ENCODE results near the gene CTBS.
"Not testable (repeated sequence)": the region's sequence is repeated elsewhere in the genome, so short reads cannot be mapped to it uniquely, and the experiment has no call there.

Gene CTBS

GRCh38 chr1:84584126-84584525, 9.9 kb upstream of the CTBS start:
- no peak for DNase-seq

DNA sequence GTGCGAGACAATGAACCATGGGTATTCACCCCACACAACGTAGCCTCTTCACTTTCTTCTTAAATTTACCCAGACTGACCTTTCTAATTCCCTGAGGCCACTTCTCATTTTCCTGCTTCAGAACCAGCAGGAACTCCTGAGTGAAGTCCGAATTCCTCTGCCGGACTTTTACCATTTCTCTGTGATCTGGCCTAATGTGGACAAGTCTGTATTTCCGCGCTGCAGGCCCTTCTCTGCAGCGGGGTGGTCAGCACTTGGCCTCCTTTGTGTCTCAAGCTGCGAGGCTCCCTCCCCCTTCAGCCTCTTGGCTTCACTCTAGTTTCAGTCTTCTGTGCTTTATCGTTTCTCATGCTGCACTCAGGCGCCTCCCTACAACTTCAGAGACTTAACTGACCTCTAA, 9.4 kb upstream of the CTBS start:
- DNase-seq, result no peak

- no peak for DNase-seq
Observed at GRCh38 chr1:84582802-84583587, 8.8 kb upstream of the CTBS start.

- DNase-seq, result no peak
Observed at GRCh38 chr1:84581648-84582047, 7.4 kb upstream of the CTBS start.

- DNase-seq, result no peak
Observed at GRCh38 chr1:84574936-84575335, 696 bp upstream of the CTBS start.

GRCh38 chr1:84573481-84573966, 716 bp downstream of the CTBS start:
- no peak for DNase-seq

- DNase-seq, result no peak
Observed at GRCh38 chr1:84571150-84571535, 3.1 kb downstream of the CTBS start.

DNA sequence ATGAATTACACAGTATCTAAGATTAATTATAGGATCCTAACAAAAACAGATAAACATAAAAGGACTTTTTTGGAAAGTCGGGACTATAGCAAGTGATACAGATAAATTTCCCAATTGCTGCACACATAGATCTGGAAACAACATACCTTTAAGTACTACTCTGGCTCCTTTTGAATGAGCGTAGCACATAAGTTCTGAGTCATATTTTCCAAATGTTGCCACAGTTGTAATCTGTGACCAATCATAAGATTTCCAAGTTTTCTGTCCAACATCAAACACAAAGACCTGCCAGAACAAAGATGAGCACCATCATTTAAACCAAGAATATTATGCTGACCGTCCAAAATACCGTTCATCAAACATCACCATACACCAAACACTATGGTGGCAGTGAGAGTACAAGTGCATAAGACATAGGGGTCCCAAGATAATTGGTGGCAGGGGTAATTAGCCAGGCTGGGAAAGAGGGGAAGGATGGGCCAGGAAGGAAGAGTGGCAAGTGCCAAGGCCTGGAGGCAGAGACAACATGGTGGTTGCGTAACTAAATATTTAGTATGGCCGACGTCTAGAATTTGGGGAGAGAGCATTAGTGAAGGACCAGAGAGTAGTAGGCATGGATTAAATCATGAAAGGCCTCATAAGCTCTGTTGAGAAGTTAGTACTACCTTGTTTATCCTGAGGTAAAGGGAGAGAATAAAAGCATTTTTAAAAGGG, 3.6 kb downstream of the CTBS start:
- no peak for DNase-seq

GRCh38 chr1:84569216-84569615, 5.0 kb downstream of the CTBS start:
- DNase-seq, result no peak

DNA sequence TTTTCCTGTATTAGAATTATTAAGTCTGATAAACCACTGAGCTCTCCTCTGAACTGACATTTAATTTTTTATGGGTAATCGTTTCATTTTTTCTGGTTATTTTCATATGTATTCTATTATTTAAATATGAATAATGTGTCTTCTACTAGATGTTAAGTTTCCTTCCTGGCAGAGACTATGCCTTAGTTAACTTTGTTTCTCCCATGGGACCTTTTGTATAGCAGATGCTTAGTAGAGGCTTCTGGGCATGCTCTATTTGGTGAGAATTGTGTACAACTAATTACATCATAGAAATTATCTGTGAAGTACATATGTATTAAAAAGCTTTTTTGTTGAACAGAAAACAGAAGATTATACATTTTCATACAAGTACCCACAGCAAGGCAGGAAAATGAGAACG, 23.4 kb downstream of the CTBS start:
- DNase-seq, result no peak

DNA sequence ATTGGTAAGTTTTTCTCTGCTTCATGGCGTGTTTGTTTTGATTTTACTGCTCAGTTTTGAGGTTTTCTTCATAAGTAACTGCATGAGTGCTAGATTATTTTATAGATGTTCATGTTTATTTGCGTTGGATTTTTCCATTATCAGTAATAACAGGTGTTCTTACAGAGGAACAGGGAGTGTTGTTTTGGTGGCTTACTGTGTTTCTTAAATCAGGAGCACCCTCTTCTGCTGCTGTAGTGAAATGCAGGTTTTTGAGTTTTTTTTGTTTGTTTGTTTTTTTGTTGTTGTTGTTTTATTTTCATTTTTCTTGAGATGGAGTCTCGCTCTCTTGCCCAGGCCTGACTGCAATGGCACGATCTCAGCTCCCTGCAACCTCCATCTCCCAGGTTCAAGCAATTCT, 32.6 kb downstream of the CTBS start:
- no peak for DNase-seq

- DNase-seq, result no peak
Observed at GRCh38 chr1:84540759-84541158, 33.5 kb downstream of the CTBS start.

DNA sequence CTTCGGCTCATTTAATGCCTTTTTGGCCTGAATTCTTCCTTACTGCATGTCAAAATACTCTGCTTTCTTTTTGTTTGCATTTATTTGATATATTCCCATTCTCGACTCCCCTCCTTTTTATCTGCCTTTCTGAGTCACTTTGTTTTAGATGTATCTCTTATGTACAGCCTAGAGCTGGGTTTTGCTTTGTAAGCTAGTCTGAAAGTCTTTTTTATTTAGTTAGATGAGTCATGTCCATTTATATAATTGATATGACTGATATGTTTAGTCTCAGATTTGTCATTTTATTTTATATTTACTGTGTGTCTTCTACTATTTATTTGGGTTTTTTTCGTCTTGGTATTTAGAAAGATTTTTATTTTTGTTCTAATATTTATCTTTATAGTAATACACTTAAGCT, 34.3 kb downstream of the CTBS start:
- no peak for DNase-seq

DNA sequence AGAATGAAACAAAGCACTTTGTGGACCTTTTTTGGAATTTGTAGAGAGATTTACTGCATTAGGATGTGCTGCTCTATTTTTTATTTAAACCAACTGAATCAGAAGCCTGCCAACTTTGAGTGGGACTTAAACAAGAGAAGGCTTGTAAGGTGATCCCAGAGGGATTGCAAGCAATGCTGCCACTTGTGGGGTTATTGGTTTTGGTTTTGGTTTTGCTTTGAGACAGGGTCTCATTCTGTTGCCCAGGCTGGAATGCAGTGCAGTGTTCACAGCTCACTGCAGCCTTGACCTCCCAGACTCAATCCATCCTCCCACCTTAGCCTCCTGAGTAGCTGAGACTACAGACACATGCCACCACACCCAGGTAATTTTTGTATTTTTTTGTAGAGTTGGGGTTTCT, 35.6 kb downstream of the CTBS start:
- DNase-seq, result no peak

DNA sequence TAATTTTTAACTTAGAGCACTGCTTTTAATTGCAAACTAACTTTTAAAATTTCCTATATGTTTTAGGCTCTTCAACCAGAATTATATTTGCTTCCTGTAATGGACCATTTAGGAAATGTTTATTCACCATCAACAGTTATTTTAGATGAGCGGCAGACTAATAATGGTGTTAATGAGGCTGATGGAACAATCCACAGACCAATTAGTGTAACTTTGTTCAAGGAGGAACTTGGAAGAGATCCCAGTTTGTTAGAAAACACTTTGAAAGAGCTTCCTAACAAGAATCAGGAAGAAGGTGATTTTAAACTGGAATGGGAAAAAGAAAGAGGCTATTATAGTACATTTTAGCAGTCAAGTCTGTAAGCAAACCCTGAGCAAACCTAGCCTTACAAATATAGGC, 48.5 kb downstream of the CTBS start:
- DNase-seq, result no peak

DNA sequence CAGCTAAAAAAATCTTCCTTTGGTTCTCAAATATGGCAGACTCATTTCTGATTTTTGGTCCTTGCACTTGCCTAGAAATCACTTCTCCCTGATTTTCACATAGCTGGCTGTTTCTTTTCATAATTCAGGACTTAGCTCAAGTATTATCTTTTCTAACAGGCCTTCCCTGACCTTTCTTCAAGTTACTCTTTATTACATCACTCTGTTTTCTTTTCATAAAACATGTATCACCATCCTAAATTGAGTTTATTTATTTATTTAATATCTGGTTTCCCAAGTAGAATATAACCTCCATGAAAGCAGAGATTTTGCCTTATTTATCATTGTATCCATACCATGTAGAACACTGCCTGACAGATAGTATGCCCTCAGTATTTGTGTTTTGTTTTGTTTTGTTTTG, 49.6 kb downstream of the CTBS start:
- DNase-seq, result no peak

DNA sequence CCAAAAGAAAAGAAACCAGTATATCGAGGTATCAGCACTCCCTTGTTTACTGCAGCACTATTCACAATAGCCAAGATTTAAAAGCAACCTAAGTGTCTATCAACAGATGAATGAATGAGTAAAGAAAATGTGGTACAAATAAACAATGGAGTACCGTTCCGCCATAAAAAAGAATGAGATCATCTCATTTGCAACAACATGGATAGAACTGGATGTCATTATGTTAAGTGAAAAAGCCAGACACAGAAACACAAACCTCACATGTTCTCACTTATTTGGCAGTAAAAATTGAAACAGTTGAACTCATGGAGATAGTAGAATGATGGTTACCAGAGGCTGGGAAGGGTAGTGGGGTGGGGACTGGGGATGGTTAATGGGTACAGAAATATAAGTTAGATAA, 63.6 kb downstream of the CTBS start:
- DNase-seq, result no peak

GRCh38 chr1:84510165-84510564, 64.1 kb downstream of the CTBS start:
- no peak for DNase-seq

GRCh38 chr1:84509029-84509428, 65.2 kb downstream of the CTBS start:
- DNase-seq, result no peak

GRCh38 chr1:84508510-84508909, 65.7 kb downstream of the CTBS start:
- no peak for DNase-seq

DNA sequence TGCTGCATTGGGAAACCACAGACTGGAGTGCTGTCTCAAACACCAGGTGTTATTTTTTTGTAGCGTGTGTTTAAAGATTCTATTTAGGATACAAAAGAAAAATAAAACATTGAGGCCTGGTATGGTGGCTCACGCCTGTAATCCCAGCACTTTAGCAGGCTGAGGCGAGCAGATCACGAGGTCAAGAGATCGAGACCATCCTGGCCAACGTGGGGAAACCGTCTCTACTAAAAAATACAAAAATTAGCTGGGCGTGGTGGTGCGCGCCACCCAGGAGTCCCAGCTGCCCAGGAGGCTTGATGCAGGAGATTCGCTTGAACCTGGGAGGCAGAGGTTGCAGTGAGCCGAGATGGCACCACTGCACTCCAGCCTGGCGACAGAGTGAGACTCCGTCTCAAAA, 66.4 kb downstream of the CTBS start:
- not testable (repeated sequence) for DNase-seq

DNA sequence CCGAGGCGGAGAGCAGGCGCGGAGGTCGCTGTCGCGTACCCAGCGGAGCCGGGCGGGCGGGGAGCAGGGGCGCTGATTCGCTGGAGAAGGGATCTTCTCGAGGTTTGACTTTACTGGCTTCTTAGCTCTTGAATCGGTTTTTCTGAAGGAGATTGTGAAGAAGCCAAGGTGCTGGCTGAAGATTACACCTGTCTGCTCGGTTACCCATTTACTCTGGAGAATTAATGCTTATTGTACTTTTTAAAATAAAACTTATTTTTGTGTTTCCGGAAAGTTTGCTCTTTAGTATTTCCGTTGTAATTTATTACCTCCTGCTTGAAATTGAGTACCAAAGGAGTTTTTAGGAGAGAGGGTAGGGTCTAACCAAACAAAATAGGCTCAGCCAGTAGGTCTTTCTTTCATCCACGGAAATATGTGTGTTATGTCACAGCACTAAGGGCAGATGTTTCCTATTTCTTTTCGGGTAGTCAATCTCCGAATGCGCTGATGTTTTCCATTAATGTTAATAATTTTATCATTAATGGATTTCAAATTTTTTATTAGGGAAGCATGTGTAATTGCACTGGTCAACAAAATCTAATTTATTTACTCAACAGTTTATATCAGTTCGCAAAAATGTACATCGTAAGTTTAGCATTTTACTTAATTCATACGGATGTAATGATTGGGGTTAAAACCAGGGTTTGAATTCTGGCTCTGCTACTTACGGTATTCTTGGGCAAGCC, 67.3 kb downstream of the CTBS start:
- DNase-seq, result no peak

- DNase-seq, result peak; percentile 98
Observed at GRCh38 chr1:84506002-84506728, 68.1 kb downstream of the CTBS start, which contains the start of the genes GNG5 and SPATA1. Gene GNG5 (minus strand): TSS chr1:84506581. CDS start chr1:84506091, 490 bp downstream. Gene SPATA1 (plus strand): TSS chr1:84506386. CDS start chr1:84516360, 9,974 bp downstream.
